Measurements from ENCODE around the gene FMO4. TPM values are rescaled to one million over a fixed set of nuclear protein-coding genes. Genes with fewer than 3 reads are reported as not detected.

FMO4 gene
- total and polyA plus RNA-seq, 9 of the 15 experiments (the other 6 are each of a cell fraction or from before 2014, with no cell fraction given): 0.25 to 1.1 (median 0.54) TPM; not detected in 2

GRCh38 chr1:171366816-171367215, 52.8 kb downstream of the FMO4 start:
- no TSS peak for BruUV-seq (replicated peaks)
- no peaks in the 10 kb centered on the region for H3K4me1 ChIP-seq (replicated peaks in 1 of 2; ENCODE audit: control insufficient read depth in 2 of 2, insufficient read depth in 2 of 2, low read length in 2 of 2)
- H4K20me1 ChIP-seq (replicated peaks; ENCODE audit: control insufficient read depth, insufficient read depth, low read length): no peaks in the 10 kb centered on the region
- DNase-seq (ENCODE audit: extremely low read depth in 1 of 4, low spot score in 3 of 4): no peak
- no peaks in the 10 kb centered on the region for H3K9me3 ChIP-seq (replicated peaks; ENCODE audit: control insufficient read depth, insufficient read depth, low read depth, low read length)
- 0% methylated on average over 2 of the region's 2 CpGs for WGBS (ENCODE audit: insufficient coverage, low coverage, missing lambda C conversion rate)
- no peak overlapping the region for H3K4me3 ChIP-seq
- H3K27me3 ChIP-seq (ENCODE audit: control insufficient read depth in 2 of 2, insufficient read depth in 2 of 2, low read length in 2 of 2): no peaks in the 10 kb centered on the region
- intact Hi-C loops (cut with micrococcal nuclease) (no loop called here), in situ Hi-C loops (cut with MboI) (no loop called here)
- H3K9me1 ChIP-seq (ENCODE audit: control insufficient read depth, insufficient read depth, low read length): no peaks in the 10 kb centered on the region
- H3K9ac ChIP-seq (ENCODE audit: insufficient read depth in 1 of 2, low read depth in 2 of 2, low read length in 2 of 2): no peak overlapping the region
- FAIRE-seq: no peak
- H2AFZ ChIP-seq (ENCODE audit: low read depth, low read length): no peak overlapping the region
- ATAC-seq: no peak
- TF ChIP-seq ZNF311 (CRISPR knock-in tag; IDR thresholded peaks at IDR 0.05) (no peak), ZNF407 (IDR thresholded peaks at IDR 0.05; ENCODE audit: low read depth) (no peak), SMARCB1 (IDR thresholded peaks at IDR 0.05; ENCODE audit: insufficient read length, low read depth) (no peak), ARID4B (CRISPR knock-in tag; IDR thresholded peaks at IDR 0.05) (no peak), HEY1 (CRISPR knock-in tag; IDR thresholded peaks at IDR 0.05; ENCODE audit: borderline replicate concordance) (no peak), TRIM25 (IDR thresholded peaks at IDR 0.05; ENCODE audit: borderline replicate concordance) (no peak), ZNF785 (CRISPR knock-in tag; IDR thresholded peaks at IDR 0.05) (no peak), ZNF431 (CRISPR knock-in tag; IDR thresholded peaks at IDR 0.05) (no peak)
- POLR2A ChIA-PET: interaction anchor here (1.2 kb wide), 1 partner anchor 32 kb away, joined by 3 read pairs; no protein-coding TSS in a partner anchor
- no peaks in the 10 kb centered on the region for H3K36me3 ChIP-seq (ENCODE audit: control insufficient read depth, insufficient read depth, low read length)
- H3K79me2 ChIP-seq (ENCODE audit: control insufficient read depth, insufficient read depth, low read length): no peaks in the 10 kb centered on the region
- H3K4me2 ChIP-seq (ENCODE audit: insufficient read depth, low read length): no peak overlapping the region
- CTCF ChIA-PET (ENCODE audit: low intra/inter-chr PET ratio): no interaction called here
- H3K27ac ChIP-seq (ENCODE audit: extremely low read depth, low read depth, low read length): no peak overlapping the region
